Osteoblast (primary cell): ENCODE measurements around the gene SORBS2. TPM values are rescaled to one million over a fixed set of nuclear protein-coding genes. Genes with fewer than 3 reads are reported as not detected.

ENCODE experiments used
- DNase-seq: peaks from one replicate; pipeline ENCODE4 v3.0.0; 2011; ENCODE audit warnings: low spot score, mixed read lengths; ENCODE audit not compliant: insufficient read length; ENCODE audit errors: missing footprints
- H2AFZ ChIP-seq: 2 replicates; pipeline ENCODE4 v1.6.0; 2011; ENCODE audit warnings: mild to moderate bottlenecking, low read length
- H3K27ac ChIP-seq: 2 replicates; pipeline ENCODE4 v1.5.1; 2011; ENCODE audit warnings: mild to moderate bottlenecking, low read depth, low read length, moderate library complexity
- H3K27me3 ChIP-seq: 2 replicates; pipeline ENCODE4 v1.6.0; 2012; ENCODE audit warnings: mild to moderate bottlenecking, control low read depth, inconsistent platforms, low read length, moderate library complexity; ENCODE audit not compliant: insufficient read depth
- H3K36me3 ChIP-seq: 2 replicates; pipeline ENCODE4 v1.5.1; 2011; ENCODE audit warnings: mild to moderate bottlenecking, low read length, control low read depth, moderate library complexity; ENCODE audit not compliant: insufficient read depth
- H3K4me1 ChIP-seq: 2 replicates; pipeline ENCODE4 v1.5.1; 2011; ENCODE audit warnings: mild to moderate bottlenecking, low read length, control low read depth, moderate library complexity; ENCODE audit not compliant: insufficient read depth
- H3K4me2 ChIP-seq: 2 replicates; pipeline ENCODE4 v1.6.0; 2011; ENCODE audit warnings: mild to moderate bottlenecking, low read length; ENCODE audit not compliant: insufficient read depth
- H3K4me3 ChIP-seq: fragments of 200-600 bp; sonication (generic); 3 replicates; pipeline ENCODE4 v1.5.1; 2012; ENCODE audit warnings: mild to moderate bottlenecking, low read length, inconsistent platforms; ENCODE audit not compliant: insufficient read depth
- H3K79me2 ChIP-seq: 2 replicates; pipeline ENCODE4 v1.6.0; 2012; ENCODE audit warnings: mild to moderate bottlenecking, low read length, control low read depth, inconsistent platforms; ENCODE audit not compliant: insufficient read depth
- H3K9me3 ChIP-seq: 2 replicates; pipeline ENCODE4 v1.5.1; 2011; ENCODE audit warnings: low read depth, low read length, control low read depth
- H4K20me1 ChIP-seq: 2 replicates; pipeline ENCODE4 v1.6.0; 2012; ENCODE audit warnings: mild to moderate bottlenecking, low read length, control low read depth; ENCODE audit not compliant: insufficient read depth
- CTCF ChIP-seq: IDR thresholded peaks from 2 replicates; pipeline ENCODE4 v1.5.1; 2011; ENCODE audit warnings: mild to moderate bottlenecking, low read depth, low read length, moderate library complexity; ENCODE audit errors: extremely low read depth
- total RNA-seq: library from RNA; depleted of rRNA; stranded (reverse); fragments of >200 nt; gene quantifications from 2 replicates; pipeline ENCODE4 v1.2.3, GENCODE V29; 2012

SORBS2 gene
- total RNA-seq, 1 donor: 85.0 TPM

DNA sequence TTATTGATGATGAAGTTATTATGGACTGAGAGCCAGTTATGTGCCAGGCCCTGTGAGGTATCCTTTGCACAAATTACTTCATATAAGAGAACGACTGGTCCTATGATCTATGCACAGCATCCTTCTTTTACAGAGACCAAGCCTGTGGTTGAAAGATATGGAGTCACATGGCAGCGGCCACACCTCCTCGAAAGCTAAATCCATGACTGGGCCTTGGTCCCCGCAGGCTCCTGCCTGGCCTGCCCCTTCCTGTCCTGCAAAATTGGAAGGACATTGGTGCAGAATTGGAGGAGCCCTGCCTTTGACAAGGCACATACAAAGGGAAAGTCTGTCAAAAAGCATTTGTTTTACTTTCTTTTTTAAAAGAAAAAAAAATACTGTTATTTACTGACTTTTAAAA lies 18.3 kb downstream of the SORBS2 start:
- no peak overlapping the region for H3K4me2 ChIP-seq
- H3K27me3 ChIP-seq: no peaks in the 10 kb centered on the region
- no peak overlapping the region for H3K4me3 ChIP-seq
- no peaks in the 10 kb centered on the region for H3K36me3 ChIP-seq
- H3K9me3 ChIP-seq: no peaks in the 10 kb centered on the region
- peaks cover 25% of the 10 kb centered on the region for H3K4me1 ChIP-seq
- no peaks in the 10 kb centered on the region for H4K20me1 ChIP-seq
- DNase-seq: no peak
- TF ChIP-seq CTCF: no peak
- H3K27ac ChIP-seq: peak overlapping the region; percentile 72
- H2AFZ ChIP-seq: no peak overlapping the region
- H3K79me2 ChIP-seq: no peaks in the 10 kb centered on the region

DNA sequence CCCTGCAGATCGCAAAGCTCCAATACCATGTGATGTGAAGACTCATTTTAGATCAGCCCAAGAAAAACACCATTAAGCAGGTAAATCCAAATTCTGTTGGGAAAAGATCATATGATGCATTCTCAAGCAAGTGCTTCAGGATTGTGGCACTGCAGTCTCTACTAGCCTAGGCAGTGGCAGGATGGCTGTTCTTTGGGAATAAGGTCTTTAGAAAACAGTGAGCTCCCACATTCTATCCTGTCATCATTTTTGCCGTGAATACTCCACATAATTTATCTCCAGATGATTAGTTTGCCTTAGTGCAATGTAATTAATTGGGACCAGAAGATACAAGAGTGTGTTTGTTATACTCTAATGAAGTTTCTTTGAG lies 18.9 kb downstream of the SORBS2 start:
- no peak for TF ChIP-seq CTCF
- Histone ChIP-seq H3K4me3 (no peak overlapping the region), H3K4me1 (peaks cover 25% of the 10 kb centered on the region), H3K36me3 (no peaks in the 10 kb centered on the region), H4K20me1 (no peaks in the 10 kb centered on the region), H3K4me2 (peak overlapping the region; percentile 48), H2AFZ (no peak overlapping the region), H3K27me3 (no peaks in the 10 kb centered on the region), H3K27ac (peak overlapping the region; percentile 72), H3K79me2 (no peaks in the 10 kb centered on the region), H3K9me3 (no peaks in the 10 kb centered on the region)
- DNase-seq: peak; percentile 49

DNA sequence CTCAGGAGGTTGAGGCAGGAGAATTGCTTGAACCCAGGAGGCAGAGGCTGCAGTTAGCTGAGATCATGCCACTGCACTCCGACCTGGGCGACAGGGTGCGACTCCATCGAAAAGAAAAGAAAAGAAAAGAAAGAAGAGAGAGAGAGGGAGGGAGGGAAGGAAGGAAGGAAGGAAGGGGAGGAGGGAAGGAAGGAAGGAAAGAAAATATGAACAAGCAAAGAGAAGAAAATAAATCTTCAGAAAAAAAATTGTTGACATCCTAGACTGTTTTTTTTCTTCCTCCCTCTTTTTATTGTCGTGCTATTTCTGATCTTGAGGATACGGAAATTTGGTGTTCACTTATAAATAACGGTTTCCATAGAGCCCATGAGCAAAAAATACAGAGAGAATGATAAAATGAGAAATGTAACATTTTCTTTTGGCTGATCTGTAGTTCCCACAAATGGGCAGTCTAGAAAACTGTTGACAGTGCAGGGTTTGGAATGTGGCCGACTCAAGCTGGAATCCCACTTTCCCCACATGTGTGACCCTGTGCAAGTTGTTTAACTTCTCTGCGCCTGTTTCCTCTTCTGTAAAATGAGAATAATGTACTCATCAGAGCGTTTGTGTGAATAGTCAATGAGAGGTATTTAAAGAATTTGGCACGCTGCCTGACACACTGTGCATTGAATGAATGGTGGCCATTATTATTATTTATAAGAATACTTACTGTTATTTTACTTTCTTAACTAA lies 19.4 kb downstream of the SORBS2 start:
- Histone ChIP-seq H3K9me3 (no peaks in the 10 kb centered on the region), H3K27ac (peak overlapping the region; percentile 75), H4K20me1 (no peaks in the 10 kb centered on the region), H3K36me3 (no peaks in the 10 kb centered on the region), H3K27me3 (no peaks in the 10 kb centered on the region), H2AFZ (peak overlapping the region; percentile 37), H3K4me2 (peak overlapping the region; percentile 48), H3K4me1 (peaks cover 25% of the 10 kb centered on the region), H3K4me3 (no peak overlapping the region), H3K79me2 (no peaks in the 10 kb centered on the region)
- DNase-seq: peak; percentile 91
- TF ChIP-seq CTCF: no peak

- no peaks in the 10 kb centered on the region for H4K20me1 ChIP-seq
- TF ChIP-seq CTCF: no peak
- no peak overlapping the region for H3K4me3 ChIP-seq
- H3K36me3 ChIP-seq: no peaks in the 10 kb centered on the region
- no peak overlapping the region for H2AFZ ChIP-seq
- H3K79me2 ChIP-seq: no peaks in the 10 kb centered on the region
- H3K27ac ChIP-seq: no peak overlapping the region
- peaks cover 19% of the 10 kb centered on the region for H3K4me1 ChIP-seq
- H3K4me2 ChIP-seq: no peak overlapping the region
- no peaks in the 10 kb centered on the region for H3K27me3 ChIP-seq
- H3K9me3 ChIP-seq: no peaks in the 10 kb centered on the region
- DNase-seq: no peak
Observed at GRCh38 chr4:185787926-185788679, 23.9 kb downstream of the SORBS2 start.
